Frontal cortex (tissue), 4 donors: Measurements from ENCODE around the gene CFD. TPM values are rescaled to one million over a fixed set of nuclear protein-coding genes. Genes with fewer than 3 reads are reported as not detected.
"Not testable (repeated sequence)": the region's sequence is repeated elsewhere in the genome, so short reads cannot be mapped to it uniquely, and the experiment has no call there.

Experiments
- DNase-seq, 2 donors: peaks; one replicate each; pipeline ENCODE4 v3.0.0; 2012; ENCODE audit warnings: low spot score in 2 of 2
- FAIRE-seq: peaks from 2 replicates; lab custom pipeline; 2012; peaks lifted over from hg19 to GRCh38; lab: Jason Lieb, UNC
- total RNA-seq: library from RNA; depleted of rRNA; stranded (reverse); fragments of >200 nt; gene quantifications from one replicate; pipeline ENCODE4 v1.2.3, GENCODE V29; 2014
- donor health status: control.
- donor health status: control.
- donor health status: control.

Gene CFD
- total RNA-seq, 1 donor from 2014 or later = 0.82 TPM

DNA sequence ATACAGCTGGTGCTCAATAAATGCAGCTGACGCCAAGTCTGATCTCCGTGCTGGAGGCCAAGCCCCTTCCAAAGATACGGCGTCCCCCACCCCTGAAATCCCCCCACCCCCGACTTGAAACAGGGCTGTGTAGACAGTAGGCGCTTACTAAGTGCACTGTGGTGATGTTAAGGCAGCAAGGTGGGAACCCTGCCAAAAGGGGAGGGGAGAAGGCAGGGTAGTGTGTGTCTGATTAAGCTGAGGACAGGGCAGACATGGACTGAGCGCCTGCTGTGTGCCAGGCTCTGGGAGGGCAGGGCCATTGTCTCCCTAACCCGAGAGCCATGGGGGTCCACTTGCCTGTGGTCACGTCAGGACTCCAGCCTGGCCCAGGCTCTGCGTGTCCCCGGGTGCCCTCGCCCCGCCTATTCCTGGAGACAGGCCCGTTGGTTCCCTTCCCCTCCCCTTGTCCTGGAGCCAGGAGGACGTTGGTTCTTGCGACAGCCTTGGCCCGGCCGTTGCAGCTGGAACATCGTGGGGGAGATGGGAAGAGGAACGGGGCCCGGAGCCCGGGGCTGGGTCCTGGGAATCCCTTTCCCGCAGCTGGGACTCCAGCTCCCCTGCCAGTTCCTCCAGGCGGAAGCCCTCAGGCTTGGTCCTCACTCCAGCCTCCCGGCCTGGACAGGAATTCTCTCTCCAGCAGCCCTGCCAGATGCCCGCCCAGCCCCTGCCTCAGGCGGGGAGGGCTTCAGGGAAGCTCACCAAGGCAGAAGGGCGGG is 9.1 kb upstream of the CFD start:
- FAIRE-seq (no peak), DNase-seq (peak; percentile 70 to 80)

DNA sequence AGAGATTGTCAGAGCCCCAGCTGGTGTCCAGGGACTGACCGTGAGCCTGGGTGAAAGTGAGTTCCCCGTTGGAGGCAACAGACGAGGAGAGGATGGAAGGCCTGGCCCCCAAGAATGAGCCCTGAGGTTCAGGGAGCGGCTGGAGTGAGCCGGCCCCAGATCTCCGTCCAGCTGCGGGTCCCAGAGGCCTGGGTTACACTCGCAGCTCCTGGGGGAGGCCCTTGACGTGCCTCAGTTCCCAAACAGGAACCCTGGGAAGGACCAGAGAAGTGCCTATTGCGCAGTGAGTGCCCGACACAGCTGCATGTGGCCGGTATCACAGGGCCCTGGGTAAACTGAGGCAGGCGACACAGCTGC is 8.5 kb upstream of the CFD start:
- no peak for DNase-seq
- no peak for FAIRE-seq

- FAIRE-seq (no peak), DNase-seq (no peak)
Measured at GRCh38 chr19:852136-853013, 7.1 kb upstream of the CFD start, which contains the start of gene ELANE. Gene ELANE, plus strand, starts transcription at chr19:852303. Its CDS starts 26 bp downstream, at chr19:852329.

GRCh38 chr19:853014-853585 is 6.4 kb upstream of the CFD start:
- no peak for FAIRE-seq
- DNase-seq = no peak

GRCh38 chr19:853614-854220 is 5.7 kb upstream of the CFD start:
- DNase-seq, FAIRE-seq: not testable (repeated sequence)

GRCh38 chr19:854549-854948 is 4.9 kb upstream of the CFD start:
- DNase-seq = no peak
- peak; percentile 72 for FAIRE-seq

DNA sequence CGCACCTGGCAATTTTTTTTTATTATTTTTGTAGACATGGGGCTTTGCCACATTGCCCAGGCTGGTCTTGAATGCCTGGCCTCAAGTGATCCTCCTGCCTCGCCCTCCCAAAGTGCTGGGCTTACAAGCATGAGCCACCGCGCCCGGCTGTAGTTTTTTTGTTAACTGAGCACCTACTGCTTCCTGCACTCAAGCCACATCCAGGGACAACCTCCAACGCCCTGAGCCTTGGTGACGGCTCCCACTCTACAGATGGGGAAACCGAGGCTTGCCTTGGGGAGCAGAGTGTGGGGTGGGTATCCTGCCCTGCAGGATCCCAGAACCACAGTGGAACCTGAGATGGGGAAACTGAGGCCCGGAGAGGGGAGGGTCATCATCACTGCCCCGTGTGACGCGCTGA is 4.3 kb upstream of the CFD start:
- DNase-seq = no peak
- no peak for FAIRE-seq

DNA sequence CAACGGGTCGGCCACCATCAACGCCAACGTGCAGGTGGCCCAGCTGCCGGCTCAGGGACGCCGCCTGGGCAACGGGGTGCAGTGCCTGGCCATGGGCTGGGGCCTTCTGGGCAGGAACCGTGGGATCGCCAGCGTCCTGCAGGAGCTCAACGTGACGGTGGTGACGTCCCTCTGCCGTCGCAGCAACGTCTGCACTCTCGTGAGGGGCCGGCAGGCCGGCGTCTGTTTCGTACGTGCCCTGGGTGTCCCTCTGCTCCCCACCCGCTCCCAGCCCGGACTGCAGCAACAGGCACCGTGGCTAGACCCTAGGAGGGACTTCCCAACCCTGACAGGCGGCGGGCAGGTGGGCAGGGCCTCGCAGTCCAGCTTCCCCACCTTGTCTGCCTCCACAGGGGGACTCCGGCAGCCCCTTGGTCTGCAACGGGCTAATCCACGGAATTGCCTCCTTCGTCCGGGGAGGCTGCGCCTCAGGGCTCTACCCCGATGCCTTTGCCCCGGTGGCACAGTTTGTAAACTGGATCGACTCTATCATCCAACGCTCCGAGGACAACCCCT is 3.8 kb upstream of the CFD start:
- DNase-seq (no peak), FAIRE-seq (no peak)

GRCh38 chr19:858284-858683 is 1.2 kb upstream of the CFD start:
- no peak for FAIRE-seq
- no peak for DNase-seq

DNA sequence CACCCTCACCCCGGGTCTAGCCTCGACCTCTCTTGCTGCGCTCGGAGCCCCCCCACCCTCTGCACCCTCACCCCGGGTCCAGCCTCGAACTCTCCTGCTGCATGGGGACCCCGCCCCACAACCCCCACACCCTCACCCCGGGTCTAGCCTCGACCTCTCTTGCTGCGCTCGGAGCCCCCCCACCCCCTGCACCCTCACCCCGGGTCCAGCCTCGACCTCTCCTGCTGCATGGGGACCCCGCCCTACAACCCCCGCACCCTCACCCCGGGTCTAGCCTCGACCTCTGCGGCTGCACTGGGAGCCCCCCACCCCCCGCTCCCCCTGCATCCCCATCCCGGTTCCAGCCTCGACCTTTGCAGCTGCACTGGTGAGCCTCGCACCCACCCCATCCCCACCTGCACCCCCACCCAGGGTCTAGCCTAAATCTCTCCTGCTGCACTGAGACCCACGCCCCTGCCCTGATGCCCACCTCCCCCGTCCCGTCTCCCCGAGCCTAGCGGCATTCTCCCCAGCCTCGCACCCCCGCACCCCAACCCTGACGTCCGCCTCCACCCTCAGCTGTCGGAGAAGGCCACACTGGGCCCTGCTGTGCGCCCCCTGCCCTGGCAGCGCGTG is 1.8 kb downstream of the CFD start:
- FAIRE-seq (no peak), DNase-seq (no peak)

DNA sequence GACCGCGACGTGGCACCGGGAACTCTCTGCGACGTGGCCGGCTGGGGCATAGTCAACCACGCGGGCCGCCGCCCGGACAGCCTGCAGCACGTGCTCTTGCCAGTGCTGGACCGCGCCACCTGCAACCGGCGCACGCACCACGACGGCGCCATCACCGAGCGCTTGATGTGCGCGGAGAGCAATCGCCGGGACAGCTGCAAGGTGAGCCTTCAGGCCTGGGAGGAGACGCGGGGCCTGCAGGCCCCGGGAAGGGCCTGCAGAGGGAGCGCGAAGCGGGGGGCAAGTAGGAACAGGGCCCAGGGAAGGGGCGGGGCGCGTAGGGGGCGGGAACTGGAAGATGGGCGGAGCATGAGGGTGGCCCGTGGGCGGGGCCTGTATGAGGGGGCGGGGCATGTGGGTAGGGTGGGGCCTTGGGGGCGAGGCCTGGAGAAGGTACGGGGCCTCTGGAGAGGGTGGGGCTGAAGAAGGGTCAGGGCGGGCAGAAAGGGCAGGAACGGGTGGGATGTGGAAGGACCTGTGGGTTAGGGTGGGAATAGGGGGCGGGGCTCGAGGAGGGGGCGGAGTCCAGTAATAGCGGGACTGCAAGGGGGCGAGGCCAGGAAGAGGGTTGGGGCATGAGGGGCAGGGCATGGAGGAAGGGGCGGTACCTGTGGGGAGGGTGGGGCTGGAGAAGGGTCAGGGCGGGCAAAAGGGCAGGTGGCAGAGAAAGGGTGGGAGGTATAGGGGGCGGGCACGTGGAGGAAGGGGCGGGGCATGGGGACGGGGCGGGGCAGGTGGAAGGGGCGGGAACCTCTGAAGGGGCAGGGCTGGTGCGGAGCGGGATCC is 2.5 kb downstream of the CFD start:
- DNase-seq = no peak
- no peak for FAIRE-seq

- FAIRE-seq = no peak
- DNase-seq = peak in 1 of 2 donors; percentile 74
Measured at GRCh38 chr19:862581-863314, 3.3 kb downstream of the CFD start.

DNA sequence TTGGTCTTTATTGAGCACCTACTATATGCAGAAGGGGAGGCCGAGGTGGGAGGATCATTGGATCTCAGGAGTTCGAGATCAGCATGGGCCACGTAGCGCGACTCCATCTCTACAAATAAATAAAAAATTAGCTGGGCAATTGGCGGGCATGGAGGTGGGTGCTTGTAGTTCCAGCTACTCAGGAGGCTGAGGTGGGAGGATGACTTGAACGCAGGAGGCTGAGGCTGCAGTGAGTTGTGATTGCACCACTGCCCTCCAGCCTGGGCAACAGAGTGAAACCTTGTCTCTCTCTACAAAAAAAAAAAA is 3.8 kb downstream of the CFD start:
- FAIRE-seq (no peak), DNase-seq (no peak)

DNA sequence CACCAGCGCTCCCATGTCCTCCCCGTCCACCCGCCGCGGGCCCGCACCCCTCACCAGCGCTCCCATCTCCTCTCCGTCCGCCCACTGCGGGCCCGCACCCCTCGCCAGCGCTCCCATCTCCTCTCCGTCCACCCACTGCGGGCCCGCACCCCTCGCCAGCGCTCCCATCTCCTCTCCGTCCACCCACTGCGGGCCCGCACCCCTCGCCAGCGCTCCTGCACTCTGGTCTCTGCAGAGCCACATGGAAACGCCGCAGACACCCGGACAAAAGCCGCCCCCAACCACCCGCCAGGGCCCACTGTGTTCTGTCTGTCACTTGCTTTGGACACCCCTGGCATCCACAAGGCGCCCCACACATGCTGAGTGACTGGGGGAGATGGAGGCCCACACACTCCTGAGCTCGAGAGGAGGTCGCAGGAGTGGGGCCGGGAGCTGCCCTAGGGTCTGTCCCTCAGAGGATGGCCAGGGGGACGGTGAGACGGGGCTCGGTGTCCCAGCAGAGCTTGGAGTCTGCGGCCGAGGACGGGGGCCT is 7.4 kb downstream of the CFD start:
- no peak for DNase-seq
- FAIRE-seq = no peak

DNA sequence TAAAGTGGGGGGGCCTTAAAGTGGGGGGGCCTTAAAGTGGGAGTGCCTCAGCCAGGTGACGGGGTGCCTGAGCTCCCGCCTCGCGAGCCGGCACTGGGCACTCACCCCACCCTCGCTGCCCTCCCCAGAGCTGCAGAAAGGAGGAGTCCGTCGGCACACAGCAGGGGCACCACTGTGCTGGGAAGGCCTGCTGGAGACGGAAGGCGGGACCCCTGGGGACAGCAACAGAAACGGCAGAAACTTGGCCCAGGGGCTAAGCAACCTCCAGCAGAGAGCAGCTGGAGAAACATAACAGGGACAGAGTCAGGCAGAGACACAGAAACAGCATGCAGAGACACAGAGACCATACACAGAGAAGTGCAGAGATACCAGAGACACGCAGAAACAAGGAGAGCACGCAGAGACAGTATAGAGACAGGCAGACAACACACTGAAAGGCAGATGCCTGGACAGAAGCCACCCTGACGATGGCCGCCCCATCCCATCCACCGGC is 7.9 kb downstream of the CFD start:
- no peak for FAIRE-seq
- DNase-seq = no peak

DNA sequence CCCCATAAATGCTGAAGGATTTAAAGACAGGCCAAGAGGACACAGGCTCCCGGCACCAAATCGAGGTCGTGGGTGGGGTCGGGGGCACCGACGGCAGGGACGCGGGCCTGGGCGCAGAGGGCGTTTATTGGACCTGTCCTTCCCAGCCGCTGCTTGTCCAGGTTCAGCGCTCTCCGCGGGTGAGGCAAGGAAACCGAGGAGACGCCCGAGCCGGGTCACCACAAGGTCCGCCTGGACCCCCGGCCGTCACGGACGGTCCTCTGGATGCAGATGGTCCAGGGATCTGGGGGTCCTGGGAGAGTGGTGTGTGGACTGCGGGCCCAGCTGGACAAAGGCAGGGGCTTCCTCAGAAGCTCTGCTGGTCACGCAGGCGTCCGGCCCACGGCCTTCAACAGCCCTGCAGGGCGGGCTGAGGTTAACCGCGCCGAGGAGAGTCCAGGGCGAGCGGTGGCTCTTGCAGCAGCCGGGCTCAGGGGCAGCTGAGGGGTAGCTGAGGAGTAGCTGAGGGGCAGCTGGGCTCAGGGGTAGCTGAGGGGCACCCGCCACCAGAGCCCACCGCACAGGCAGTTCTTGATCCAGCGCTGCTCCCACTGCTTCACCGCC is 8.5 kb downstream of the CFD start:
- no peak for DNase-seq
- FAIRE-seq = no peak

GRCh38 chr19:868458-869244 is 9.2 kb downstream of the CFD start:
- FAIRE-seq = no peak
- no peak for DNase-seq
